ENCODE measurements around the gene MTREX. TPM values are rescaled to one million over a fixed set of nuclear protein-coding genes. Genes with fewer than 3 reads are reported as not detected.

The MTREX gene
- total and polyA plus RNA-seq, 10 of the 15 experiments (the other 5 are each of a cell fraction or from before 2014, with no cell fraction given), result 20.1 to 102 (median 49.0) TPM

GRCh38 chr5:55370291-55370925 lies 62.6 kb downstream of the MTREX start:
- POLR2A ChIA-PET, result no interaction called here
- RAD21 ChIA-PET (ENCODE audit: unreplicated experiment), result no interaction called here
- DNase-seq (ENCODE audit: low read depth, low spot score) (no peak), ATAC-seq (peak; percentile 44), FAIRE-seq (no peak)
- no TSS peak for BruUV-seq (replicated peaks)
- H4K20me1 ChIP-seq (ENCODE audit: control insufficient read depth, insufficient read depth), result no peaks in the 10 kb centered on the region
- CTCF ChIA-PET, result no interaction called here
- 94% methylated on average over 1 of the region's 1 CpG for WGBS (ENCODE audit: insufficient coverage, insufficient replicate concordance, low lambda C conversion rate, missing lambda C conversion rate)
- in situ Hi-C loops (cut with MboI) (no loop called here), intact Hi-C loops (cut with micrococcal nuclease; ENCODE audit: unreplicated experiment) (no loop called here)
- H3K4me3 ChIP-seq, result no peak overlapping the region
- no peak overlapping the region for H3K27ac ChIP-seq (ENCODE audit: control insufficient read depth, insufficient read depth)
- peaks cover 0 to 19% of the 10 kb centered on the region in 2 experiments; a peak in 2 of 4 replicates for H3K36me3 ChIP-seq (ENCODE audit: control insufficient read depth in 2 of 2, insufficient read depth in 2 of 2, low read length in 1 of 2)
- H3K4me1 ChIP-seq (ENCODE audit: control insufficient read depth, insufficient read depth, low read length), result 0 out of 2 replicates have a peak, but pooled peaks cover under 1% of the 10 kb centered on the region
- H3K27me3 ChIP-seq (replicated peaks in 1 of 2; ENCODE audit: control insufficient read depth in 2 of 2, insufficient read depth in 2 of 2, low read length in 1 of 2), result no peaks in the 10 kb centered on the region
- no peak overlapping the region for H3K9ac ChIP-seq (ENCODE audit: control insufficient read depth, insufficient read depth, low read length)
- SMC1A ChIA-PET (ENCODE audit: uncharacterized antibody, unreplicated experiment), result no interaction called here
- H3K4me2 ChIP-seq (ENCODE audit: control insufficient read depth, insufficient read depth), result no peak overlapping the region
- H3K79me2 ChIP-seq (ENCODE audit: control insufficient read depth, insufficient read depth, low read length), result no peaks in the 10 kb centered on the region
- peaks cover 6% of the 10 kb centered on the region for H3K9me3 ChIP-seq (replicated peaks; ENCODE audit: control insufficient read depth, insufficient read depth, low read length)
- no peak overlapping the region for H2AFZ ChIP-seq (ENCODE audit: control insufficient read depth, low read depth, low read length)
- TF ChIP-seq NBN (IDR thresholded peaks at IDR 0.05) (no peak), E2F8 (IDR thresholded peaks at IDR 0.05; ENCODE audit: low read depth, partially characterized antibody) (no peak), BCL3 (IDR thresholded peaks at IDR 0.05; ENCODE audit: borderline replicate concordance, insufficient read depth, low read depth, low read length, poor library complexity, severe bottlenecking) (no peak), NFYB (IDR thresholded peaks at IDR 0.05; ENCODE audit: insufficient read depth, low read depth, low read length) (no peak), ZBTB11 (CRISPR knock-in tag; IDR thresholded peaks at IDR 0.05) (no peak), RUNX3 (IDR thresholded peaks at IDR 0.05; ENCODE audit: low read length) (no peak), NKRF (conservative IDR thresholded peaks at IDR 0.05) (no peak), KAT2A (conservative IDR thresholded peaks at IDR 0.05; ENCODE audit: control insufficient read depth, low read depth, low read length) (no peak), ZBTB4 (CRISPR knock-in tag; IDR thresholded peaks at IDR 0.05) (no peak), RCOR1 (conservative IDR thresholded peaks at IDR 0.05; ENCODE audit: low read depth, low read length) (no peak)
